Islet precursor cell (in vitro differentiated cells): ENCODE data around the gene IL1RAP.

Experiments used
- DNase-seq: peaks from one replicate; pipeline ENCODE4 v3.0.0-alpha.2; 2018

Gene IL1RAP

GRCh38 chr3:190543671-190544070 lies 29.8 kb downstream of the IL1RAP start:
- no peak for DNase-seq

- no peak for DNase-seq
These were observed 31.3 kb downstream of the IL1RAP start for GRCh38 chr3:190545191-190545590.

- no peak for DNase-seq
These were observed 33.1 kb downstream of the IL1RAP start for GRCh38 chr3:190546881-190547510.

GRCh38 chr3:190548031-190548656 lies 34.3 kb downstream of the IL1RAP start:
- no peak for DNase-seq

- DNase-seq: no peak
These were observed 38.1 kb downstream of the IL1RAP start for GRCh38 chr3:190552021-190552420.

- DNase-seq: peak; percentile 60
These were observed 39.3 kb downstream of the IL1RAP start for GRCh38 chr3:190552969-190553759.

GRCh38 chr3:190554197-190554596 lies 40.3 kb downstream of the IL1RAP start:
- peak; percentile 71 for DNase-seq

- DNase-seq: no peak
These were observed 42.5 kb downstream of the IL1RAP start for GRCh38 chr3:190556351-190556750.

- DNase-seq: no peak
These were observed 43.4 kb downstream of the IL1RAP start for GRCh38 chr3:190557296-190557695.

- DNase-seq: no peak
These were observed 44.4 kb downstream of the IL1RAP start for GRCh38 chr3:190558316-190558715.

GRCh38 chr3:190558796-190559195 lies 44.9 kb downstream of the IL1RAP start:
- DNase-seq: no peak

- no peak for DNase-seq
These were observed 46.4 kb downstream of the IL1RAP start for GRCh38 chr3:190560013-190560895.

- DNase-seq: no peak
These were observed 49.1 kb downstream of the IL1RAP start for GRCh38 chr3:190562866-190563510.

GRCh38 chr3:190564175-190564574 lies 50.3 kb downstream of the IL1RAP start:
- no peak for DNase-seq

- peak; percentile 97 for DNase-seq
These were observed 52.4 kb downstream of the IL1RAP start for GRCh38 chr3:190566043-190566933.

- DNase-seq: no peak
These were observed 54.2 kb downstream of the IL1RAP start for GRCh38 chr3:190568036-190568435.

GRCh38 chr3:190574473-190574872 lies 60.6 kb downstream of the IL1RAP start:
- DNase-seq: no peak

GRCh38 chr3:190575437-190576185 lies 61.7 kb downstream of the IL1RAP start:
- DNase-seq: no peak

GRCh38 chr3:190577225-190577624 lies 63.3 kb downstream of the IL1RAP start:
- DNase-seq: no peak

GRCh38 chr3:190579514-190580137 lies 65.7 kb downstream of the IL1RAP start:
- no peak for DNase-seq
